GM12892 (cell line): ENCODE measurements around the gene MYO5B.

Experiments used
- POLR2A ChIP-seq: IDR thresholded peaks from 2 replicates; pipeline ENCODE4 v1.6.1; 2011; ENCODE audit warnings: low read depth, low read length, control low read depth
- POLR2AphosphoS5 ChIP-seq: IDR thresholded peaks from 2 replicates; pipeline ENCODE4 v1.6.1; 2011; ENCODE audit warnings: low read depth, low read length, control low read depth
- TAF1 ChIP-seq: IDR thresholded peaks from 2 replicates; pipeline ENCODE4 v1.6.1; 2011; ENCODE audit warnings: low read depth, mild to moderate bottlenecking, control low read depth, low read length, borderline replicate concordance

- TF ChIP-seq TAF1, result no peak
- TF ChIP-seq POLR2A, result no peak
- no peak for TF ChIP-seq POLR2AphosphoS5
Observed at GRCh38 chr18:49814147-49814499, 380.8 kb downstream of the MYO5B start.
